Measurements from ENCODE around the gene ZFP1.
"Not testable (repeated sequence)": the region's sequence is repeated elsewhere in the genome, so short reads cannot be mapped to it uniquely, and the experiment has no call there.

ZFP1 gene

DNA sequence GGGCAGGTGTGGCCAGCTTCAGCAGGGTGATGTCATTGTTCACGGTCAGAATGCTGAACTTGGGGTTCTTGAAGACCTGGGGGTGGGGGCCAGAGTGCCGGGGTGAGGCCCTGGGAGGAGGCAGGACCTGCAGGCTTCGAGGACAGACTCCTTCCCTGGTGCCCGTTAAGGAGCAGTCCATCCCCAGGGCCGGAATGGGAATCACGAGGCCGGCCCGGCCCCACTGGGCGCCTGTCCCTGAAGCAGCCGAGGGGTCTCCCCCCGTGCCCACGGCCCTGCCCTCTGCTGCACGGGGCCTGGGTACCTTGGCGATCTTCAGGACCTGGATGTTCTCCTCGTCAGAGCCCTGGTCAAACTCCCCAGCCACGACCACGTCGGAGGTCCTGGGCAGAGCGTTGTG is 57.1 kb downstream of the ZFP1 start:
- DNase-seq, result not testable (repeated sequence)

DNA sequence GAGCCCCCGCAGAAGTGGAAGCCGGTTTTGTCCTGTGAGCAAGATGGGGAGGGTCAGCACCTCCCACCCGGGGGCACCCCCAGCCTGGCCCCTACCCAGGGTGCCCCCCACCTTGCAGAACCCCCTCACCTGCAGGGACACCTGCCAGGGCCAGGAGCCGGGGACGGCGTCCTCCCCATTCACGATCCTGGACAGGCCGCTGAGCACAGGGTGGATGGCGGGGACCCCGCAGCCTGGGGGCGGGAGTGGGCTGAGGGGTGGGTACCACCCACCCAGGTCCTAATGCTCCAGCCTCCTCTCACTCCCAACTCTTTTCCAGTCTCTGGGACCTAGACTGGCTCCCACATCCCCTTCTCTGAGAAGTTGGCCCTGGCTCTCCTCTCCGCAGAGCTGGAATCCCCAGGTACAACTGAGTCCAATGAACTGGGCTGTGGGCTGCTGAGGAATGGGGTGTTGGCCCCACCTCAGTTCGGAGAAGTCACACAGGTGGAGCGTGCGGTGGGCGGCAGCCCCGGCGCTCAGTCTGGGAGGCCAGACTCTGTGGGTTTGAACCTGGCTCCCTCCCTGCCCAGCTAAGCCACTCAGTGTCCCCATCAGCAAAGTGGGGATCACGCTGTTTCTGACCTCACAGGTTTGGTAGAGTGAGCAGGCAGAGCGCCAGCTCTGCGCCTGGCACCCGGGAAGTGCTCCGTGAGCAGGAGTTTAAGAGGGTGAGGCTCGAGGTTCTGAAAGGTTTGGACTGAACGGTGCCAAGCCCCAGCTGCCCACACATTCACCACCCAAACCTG is 57.8 kb downstream of the ZFP1 start:
- not testable (repeated sequence) for DNase-seq

DNA sequence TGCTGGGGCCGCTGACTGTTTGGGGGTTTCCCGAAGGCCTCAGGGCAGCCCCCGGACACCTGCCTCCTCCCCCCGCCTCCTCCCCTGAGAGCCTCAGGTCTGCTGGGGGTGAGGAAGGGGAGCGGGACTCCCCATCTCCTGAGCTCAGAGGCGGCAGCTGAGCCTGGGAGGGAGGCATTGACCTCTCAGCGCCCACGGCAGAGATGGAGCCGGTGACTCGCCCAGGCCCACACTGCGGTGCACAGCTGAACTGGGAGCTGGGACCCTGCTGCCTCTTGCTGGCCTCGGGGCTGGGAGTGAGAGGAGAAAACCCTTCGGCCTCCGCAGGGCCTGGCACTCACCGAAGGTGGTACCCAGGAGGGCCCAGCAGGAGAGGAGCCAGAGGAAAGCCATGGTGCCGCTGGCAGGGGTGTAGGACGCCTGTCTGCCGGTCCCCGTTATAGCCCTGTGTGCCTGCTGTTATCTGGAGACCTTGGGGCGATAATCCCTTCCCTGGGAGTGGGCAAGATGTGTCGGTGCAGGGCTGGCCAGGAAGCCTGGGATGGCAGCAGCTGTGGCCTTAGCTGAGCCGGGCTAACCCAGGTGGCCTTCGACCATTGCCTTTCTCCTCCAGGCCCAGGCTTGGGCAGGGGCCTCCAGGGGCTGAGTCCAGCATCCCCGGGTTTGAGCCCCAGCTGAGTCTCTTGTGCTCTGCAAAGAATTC is 58.6 kb downstream of the ZFP1 start, which contains the start of gene CTRB2:
Gene CTRB2, minus strand, starts transcription at position 413 of the 703 bp plus-strand sequence. Its CDS starts 20 bp downstream, at position 393.
- no peak for DNase-seq

DNA sequence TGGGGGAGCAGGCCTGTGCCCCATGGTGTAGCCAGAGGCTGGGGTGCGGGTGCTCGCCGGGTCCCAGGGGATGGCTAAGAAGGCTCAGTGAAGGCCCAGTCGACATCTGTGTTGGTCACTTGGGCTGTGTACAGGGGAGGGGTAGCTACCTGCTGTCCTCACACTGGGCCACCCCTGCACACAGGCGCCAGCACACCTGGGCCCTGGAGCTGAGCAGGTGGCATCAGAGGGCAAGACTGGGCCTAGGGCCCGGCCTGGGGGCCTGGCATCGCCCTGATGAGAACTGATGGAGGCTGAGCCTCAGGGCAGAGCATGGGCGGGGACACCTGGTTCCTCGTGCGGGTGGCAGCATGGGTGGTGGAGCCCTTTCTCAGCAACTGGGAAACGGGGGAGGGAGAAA is 59.5 kb downstream of the ZFP1 start:
- no peak for DNase-seq

DNA sequence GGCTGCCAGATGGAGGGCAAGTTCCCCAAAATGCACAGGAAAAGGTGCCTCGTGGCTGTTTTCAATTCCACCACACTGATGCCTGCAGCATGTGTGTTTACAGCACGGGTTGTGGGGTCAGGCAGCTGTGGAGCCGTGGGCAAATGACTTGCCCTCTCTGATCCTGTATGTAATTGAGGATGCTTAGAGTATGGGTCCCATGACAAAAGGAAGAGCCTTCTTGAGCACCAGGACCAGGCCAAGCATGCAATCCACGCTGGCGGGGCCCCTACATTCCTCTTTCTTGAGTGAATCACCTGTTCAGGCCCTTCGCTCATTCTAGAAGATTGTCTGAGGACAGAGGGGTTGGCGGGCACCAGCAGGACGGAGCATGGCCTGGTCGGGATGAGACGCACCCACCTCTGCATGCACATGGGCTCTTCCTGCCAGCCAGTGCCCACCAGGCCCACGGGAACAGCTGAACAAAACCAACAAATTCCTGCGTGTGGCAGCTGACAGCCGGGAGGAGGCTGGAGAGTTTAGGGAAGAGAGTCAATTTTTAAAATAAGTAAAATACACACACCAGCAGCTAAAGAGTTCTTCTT is 60.0 kb downstream of the ZFP1 start:
- DNase-seq, result no peak

DNA sequence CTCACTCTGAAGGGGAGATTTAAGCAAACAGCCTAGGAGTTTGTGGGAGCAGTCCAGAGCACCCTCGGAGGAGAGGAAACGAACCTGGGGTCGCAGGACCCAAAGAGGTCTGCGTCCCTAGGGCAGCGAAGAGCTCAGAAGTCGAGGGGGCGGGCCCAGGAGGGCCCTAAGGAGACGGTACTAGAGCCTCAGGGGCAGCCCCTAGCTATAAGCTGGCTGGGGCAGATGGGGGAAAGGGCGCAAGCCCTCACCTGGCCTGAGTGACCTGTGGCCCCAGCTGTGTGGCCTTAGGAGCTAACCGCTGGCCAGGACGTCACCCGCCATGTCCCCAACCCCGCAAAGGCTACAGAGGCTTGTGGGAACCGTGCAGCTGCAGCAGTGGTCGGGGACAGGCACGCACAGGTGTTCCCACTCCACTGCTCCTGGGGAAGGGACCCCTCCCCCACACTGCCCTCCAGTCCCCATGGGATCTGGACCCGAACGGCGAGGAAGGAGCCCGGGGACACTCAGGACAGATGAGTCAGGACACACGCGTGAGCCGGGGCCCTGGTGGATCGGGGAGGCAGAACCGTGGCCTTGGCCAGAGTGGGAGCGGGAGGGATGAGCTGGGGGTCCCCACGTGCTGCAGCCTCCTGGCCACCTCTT is 60.7 kb downstream of the ZFP1 start:
- no peak for DNase-seq

DNA sequence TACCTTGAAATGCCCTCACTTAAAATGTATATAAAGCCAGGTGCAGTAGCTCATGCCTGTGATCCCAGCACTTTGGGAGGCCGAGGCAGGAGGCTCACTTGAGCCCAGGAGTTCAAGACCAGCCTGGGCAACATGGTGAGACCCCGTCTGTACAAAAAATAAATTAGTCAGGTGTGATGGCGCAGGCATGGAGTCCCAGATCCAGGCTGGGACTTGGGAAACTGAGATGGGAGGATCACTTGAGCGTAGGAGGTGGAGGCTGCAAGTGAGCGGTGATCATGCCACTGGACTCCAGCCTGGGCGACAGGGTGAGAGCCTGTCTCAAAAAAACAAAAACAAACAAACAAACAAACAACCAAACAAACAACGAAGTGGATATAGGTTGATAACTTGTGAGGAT is 61.2 kb downstream of the ZFP1 start:
- not testable (repeated sequence) for DNase-seq

DNA sequence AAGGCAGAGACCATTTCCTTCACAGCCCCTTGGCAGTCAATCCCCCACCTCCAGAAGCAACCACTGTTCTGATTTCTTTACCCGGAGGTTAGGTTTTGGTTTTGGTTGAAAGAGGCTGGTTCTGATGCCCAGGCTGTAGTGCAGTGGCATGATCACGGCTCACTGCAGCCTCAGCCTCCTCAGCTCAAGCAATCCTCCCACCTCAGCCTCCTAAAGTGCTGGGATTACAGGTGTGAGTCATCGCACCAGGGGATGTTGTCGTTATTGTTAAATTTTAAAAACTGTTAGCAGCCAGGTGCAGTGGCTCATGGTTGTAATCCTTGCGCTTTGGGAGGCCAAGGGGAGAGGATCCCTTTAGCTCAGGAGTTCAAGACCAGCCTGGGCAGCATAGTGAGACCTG is 61.6 kb downstream of the ZFP1 start:
- DNase-seq, result no peak

DNA sequence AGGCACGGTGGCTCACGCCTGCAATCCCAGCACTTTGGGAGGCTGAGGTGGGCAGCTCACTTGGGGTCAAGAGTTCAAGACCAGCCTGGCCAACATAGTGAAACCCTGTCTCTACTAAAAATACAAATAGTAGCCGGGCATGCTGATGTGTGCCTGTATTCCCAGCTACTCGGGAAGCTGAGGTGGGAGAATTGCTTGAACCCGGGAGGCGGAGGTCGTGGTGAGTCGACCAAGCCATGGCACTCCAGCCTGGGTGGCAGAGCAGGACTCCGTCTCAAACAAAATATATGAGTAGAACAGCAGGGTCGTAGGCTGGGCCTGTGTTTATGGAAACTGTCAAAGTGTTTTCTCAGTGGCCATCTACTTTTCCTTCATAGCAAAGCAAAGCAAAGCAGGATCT is 63.0 kb downstream of the ZFP1 start:
- DNase-seq, result not testable (repeated sequence)

DNA sequence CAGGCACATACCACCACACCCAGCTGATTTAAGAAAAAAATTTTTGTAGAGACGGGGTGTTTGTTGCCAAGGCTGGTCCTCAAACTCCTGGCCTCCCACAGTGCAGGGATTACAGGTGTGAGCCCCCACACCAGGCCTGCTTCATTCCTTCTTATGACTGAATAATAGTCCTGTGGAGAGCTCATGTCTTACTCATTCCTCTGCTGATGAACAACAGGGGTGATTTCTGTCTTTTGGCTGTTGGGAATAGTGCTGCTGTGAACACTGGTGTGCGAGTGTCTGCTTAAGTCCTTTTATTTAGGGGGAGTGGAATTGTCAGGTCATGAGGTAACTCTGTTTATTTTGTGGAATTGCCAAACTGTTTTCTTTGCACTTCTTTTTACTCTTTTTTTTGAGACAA is 67.8 kb downstream of the ZFP1 start:
- no peak for DNase-seq

DNA sequence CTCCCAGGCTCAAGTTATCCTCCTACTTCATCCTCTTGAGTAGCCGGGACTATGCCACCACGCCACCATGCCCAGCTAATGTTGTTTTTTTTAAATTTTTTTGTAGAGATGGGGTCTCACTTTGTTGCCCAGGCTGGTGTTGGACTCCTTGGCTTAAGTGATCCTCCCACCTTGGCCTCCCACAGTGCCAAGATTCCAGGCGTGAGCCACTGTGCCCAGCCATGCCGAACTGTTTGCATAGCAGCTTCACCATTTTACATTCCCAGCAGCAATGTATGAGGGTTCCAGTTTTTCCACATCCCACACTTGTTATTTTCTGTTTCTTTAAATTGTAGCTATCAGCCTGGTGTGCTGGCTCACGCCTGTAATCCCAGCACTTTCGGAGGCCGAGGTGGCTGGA is 68.3 kb downstream of the ZFP1 start:
- no peak for DNase-seq

DNA sequence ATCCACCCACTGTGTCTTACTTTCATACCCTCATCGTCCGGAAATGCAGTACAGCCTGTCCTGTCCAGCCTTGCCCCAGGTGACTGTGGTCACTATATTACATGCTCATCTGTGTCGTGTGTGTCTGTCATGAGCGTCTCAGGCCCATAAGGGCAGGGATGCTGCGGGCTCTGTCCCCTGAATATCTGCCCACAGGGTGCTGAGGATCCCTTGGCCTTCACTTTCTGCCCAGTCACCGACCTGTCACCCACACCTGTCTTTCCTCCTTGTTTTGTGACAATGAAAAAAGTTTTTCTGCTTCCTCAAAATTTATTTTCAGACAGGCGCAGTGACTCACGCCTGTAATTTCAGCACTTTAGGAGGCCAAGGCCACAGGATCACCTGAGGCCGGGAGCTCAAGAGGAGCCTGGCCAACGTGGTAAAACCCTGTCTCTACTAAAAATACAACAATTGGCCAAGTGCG is 69.1 kb downstream of the ZFP1 start:
- DNase-seq, result no peak

DNA sequence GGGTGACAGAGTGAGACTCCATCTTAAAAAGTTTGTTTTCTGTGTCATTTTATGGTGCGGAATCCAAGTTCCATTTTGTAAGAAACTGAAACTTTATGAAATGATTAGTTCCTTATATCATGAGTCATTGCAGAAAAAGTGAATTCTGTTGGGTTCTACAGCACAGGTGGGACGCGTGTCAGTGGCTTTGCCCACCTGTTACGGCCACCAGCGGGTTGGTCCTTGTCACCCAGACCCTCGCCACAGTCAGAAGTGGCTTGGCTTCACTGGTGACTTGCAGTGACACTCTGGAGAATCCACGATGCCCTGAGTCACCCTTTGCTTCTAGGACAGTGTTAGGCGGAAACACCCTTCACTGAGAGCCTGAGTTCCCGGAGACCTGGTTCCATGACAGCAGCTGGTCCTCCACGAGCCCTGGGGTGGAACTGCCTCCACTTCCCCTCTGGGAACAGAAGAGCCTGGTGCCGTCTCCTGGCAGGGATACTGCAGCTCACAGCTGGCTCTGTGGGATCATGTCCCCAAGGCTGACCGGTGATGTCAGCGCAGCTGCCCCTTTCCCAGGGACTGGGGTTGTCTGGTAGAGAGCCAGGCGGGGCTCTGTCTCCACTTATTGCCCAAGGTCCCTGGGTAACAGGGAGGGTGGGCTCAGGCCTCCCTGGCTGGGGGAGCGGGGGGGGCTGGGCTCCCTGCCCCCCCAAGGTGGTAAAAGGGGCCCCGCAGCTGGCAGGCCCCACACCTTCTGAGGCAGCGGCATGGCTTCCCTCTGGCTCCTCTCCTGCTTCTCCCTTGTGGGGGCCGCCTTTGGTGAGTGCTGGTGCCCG is 70.1 kb downstream of the ZFP1 start, which contains the start of gene CTRB1:
Gene CTRB1, plus strand, starts transcription at position 733 of the 821 bp plus-strand sequence. Its CDS starts 20 bp downstream, at position 753.
- no peak for DNase-seq

DNA sequence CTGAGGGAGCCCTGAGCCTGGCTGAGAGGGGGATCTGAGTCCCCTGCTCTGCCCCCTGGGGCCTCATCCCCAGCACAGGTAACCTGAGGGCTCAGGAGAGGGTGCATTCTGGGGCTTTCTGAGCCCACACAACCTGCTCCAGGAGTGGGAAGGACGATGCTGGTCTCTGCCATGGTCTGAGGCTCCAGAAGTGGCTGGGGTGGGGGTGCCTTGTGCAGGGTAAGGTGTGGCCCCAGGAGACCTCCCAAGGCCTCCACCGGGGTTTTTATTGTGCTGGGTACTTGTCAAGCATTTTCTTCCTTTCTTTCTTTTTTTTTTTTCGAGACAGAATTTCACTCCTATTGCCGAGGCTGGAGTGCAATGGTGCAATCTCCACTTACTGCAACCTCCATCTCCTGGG is 70.8 kb downstream of the ZFP1 start:
- no peak for DNase-seq

DNA sequence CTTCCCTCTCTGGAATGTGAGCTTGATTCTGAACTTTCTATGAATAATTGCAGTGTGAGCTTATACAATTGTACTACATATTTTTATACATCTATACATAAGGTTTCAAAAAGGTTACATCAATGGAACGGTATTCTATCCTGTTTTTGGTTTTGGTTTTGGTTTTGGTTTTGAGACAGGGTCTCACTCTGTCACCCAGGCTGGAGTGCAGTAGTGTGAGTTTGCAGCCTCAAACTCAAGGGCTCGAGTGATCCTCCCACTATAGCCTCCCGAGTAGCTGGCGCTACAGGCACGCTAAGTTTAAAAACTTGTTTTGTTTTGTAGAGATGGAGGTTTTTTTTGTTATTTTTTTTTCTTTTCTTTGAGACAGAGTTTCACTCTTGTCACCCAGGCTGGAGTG is 71.5 kb downstream of the ZFP1 start:
- DNase-seq, result no peak

Measured in fibroblast of skin of abdomen (primary cell).